NCI-H82 treated with DMSO at 0.1 percent for 48 hours (cell line): ENCODE measurements around the gene SLC37A3.

Experiments used
- DNase-seq: peaks from one replicate; lab custom pipeline; 2025; ENCODE audit not compliant: unreplicated experiment; lab: John Stamatoyannopoulos, UW

The SLC37A3 gene

DNA sequence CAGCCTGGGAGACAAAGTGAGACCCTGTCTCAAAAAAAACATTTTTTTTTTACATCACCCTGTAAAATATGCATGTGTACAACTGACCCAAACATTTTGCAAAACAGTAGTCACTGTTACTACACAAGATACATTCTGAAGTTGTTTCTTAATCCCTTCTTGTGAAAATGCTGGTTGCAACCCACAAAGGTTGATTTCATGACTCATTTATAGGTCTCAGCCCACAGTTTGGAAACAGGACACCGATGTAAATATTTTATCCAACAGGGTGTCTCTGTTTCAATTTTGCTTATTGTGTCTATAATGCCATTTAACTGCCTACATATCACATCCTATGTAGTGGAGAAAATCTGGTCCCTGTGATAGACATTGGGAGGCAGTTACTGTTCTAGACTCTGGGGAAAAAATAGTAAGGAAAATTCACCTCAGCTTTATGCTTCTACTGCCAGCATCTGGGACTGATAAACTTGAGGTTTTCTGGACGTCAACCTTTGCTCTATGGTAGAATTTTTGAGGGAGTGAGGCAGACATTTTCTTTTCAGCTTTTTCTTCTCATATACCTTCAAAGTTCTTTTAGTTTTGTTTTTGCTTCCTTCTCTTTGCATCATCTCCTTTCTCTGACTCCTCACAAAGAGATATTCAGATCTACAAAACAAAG, 4.0 kb upstream of the SLC37A3 start:
- DNase-seq = no peak

GRCh38 chr7:140400381-140400780, 2.1 kb upstream of the SLC37A3 start:
- no peak for DNase-seq

- no peak for DNase-seq
Observed at GRCh38 chr7:140398821-140399220, 491 bp upstream of the SLC37A3 start.

DNA sequence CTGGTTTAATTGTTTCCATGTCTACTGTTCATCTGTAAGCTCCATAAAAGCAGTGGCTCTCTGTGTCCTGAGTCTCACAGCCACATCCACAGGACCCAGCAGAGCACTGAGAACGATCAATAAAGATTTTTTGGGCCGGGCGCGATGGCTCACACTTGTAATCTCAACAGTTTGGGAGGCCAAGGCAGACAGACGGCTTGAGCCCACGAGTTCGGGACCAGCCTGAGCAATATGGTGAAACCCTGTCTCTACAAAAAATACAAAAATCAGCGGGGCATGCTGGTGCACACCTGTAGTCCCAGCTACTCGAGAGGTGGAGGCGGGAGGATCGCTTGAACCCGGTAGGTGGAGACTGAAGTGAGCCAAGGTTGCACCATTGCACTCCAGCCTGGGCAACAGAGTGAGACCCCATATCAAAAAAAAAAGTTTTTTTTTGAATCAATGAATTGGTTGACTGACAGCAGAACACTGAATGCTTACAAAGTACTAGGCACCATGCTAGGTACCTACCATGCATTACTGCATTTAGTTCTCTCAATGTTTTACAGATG, 4.5 kb downstream of the SLC37A3 start:
- DNase-seq = no peak

- DNase-seq = no peak
Observed at GRCh38 chr7:140391634-140392033, 6.7 kb downstream of the SLC37A3 start.

- DNase-seq = no peak
Observed at GRCh38 chr7:140390466-140391190, 7.7 kb downstream of the SLC37A3 start.

- DNase-seq = no peak
Observed at GRCh38 chr7:140390034-140390433, 8.3 kb downstream of the SLC37A3 start.

GRCh38 chr7:140389445-140389844, 8.9 kb downstream of the SLC37A3 start:
- no peak for DNase-seq

GRCh38 chr7:140384894-140385545, 13.3 kb downstream of the SLC37A3 start:
- no peak for DNase-seq

DNA sequence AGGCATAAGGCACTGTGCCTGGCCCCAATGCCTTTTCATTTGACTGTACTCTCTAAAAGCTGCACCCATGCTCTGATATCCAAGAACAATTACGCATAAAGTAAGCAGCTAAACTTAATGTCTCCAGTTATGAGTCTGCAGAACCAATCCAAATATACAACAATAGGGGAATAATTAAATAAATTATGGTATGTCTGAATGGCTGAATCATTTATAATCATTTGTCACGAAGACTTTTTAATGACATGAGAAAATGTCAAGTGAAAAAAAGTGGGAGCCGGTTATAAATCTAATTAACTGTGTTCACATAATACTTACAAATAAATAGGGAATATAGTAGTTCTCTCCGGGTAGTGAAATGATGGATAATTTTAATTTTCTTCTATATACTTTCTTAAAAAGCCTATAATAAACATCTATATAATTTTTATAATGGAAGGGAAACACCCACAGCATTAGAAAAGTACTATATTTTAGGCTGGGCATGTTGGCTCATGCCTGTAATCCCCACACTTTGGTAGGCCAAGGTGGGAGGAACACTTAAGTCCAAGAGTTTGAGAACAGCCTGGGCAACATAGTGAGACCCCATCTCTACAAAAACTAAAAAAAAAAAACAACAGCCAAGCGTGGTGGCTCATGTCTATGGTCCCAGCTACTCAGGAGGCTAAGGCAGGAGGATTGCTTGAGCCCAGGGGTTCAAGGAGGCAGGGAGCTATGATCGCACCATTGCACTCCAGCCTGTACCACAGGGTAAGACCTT, 14.2 kb downstream of the SLC37A3 start:
- DNase-seq = no peak

GRCh38 chr7:140375892-140376730, 22.2 kb downstream of the SLC37A3 start:
- no peak for DNase-seq

GRCh38 chr7:140375323-140375722, 23.0 kb downstream of the SLC37A3 start:
- DNase-seq = no peak

DNA sequence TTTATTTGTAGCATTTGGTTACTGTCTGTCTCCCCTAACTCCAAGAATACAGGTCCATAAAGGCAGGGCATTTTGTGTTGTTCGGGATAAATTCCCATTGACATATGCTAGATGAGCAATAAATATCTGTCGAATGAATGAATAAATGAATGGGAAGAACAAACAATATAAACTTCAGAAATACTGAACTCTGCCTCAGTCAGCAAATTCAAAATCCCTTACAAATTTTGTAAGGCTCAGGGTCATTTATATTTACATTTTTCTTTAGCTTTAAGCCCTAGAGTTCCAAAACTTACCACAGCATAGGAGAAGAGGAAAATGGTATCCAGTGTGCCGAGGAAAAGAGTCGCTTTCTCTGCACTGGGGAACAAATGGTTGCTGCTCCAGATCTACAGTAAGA, 29.0 kb downstream of the SLC37A3 start:
- no peak for DNase-seq

DNA sequence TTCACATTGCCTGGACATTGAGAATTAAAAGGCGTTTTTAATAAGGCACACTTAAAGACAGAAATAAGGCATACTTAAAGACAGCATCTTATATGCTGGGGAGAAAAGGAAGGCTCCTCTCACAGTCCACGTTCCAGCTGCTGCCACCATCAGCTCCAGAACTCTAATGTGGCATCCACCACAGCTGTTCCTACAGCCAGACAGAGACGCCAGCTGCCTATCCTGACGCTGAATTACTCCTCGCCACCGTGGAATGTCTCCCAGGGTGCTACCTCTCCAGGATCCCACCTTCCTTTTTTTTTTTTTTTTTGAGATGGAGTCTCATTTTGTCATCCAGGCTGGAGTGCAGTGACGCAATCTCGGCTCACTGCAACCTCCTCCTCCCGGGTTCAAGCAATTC, 30.8 kb downstream of the SLC37A3 start:
- no peak for DNase-seq

DNA sequence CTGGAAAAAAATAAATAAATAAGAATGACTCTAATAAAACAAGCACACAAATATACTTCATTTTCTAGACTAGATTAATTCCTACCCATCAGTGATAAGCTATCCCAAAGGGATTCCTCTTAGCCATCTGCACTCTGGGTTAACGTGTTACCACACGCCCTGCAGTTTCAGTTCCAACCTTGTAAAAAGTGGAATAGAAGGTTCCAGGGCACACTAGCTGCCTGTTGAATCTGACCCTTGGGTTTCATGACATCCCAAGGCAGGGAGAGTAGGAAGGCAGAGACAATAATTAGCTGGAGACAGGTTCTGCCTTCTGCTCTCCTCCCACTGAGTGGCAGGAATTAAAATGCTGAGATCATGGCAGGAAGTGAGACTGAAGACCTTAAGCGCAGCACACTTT, 33.5 kb downstream of the SLC37A3 start:
- no peak for DNase-seq

- no peak for DNase-seq
Observed at GRCh38 chr7:140360697-140361229, 37.6 kb downstream of the SLC37A3 start.

DNA sequence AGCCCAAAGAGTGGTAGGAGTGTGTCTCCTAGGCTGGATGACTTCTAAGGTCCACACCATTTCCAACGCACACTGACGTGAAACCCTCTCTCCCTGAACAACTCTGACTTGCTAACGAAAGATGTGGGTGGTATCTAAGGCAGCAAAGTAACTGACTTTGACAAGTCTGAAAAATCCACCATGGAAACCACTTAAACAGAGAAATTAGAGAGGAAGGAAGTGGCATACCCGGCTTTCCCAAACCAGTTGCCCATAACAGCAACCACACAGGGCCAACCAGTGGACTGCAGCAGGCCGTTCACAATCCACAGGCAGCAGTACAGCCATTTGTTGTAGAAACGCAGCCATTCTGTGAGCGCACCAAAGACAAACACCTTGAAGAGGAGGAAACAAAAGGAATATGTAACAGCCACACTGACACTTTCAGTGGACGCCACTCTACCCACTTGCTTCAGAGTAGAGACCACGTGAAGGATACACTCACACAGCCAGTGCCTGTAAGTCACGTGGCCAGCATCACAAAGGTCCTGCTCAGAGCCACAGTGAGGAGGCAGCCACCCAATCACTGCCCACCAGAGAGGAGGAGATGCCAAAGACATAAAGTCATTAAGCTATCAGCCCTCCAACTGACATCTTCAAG, 39.8 kb downstream of the SLC37A3 start:
- no peak for DNase-seq

DNA sequence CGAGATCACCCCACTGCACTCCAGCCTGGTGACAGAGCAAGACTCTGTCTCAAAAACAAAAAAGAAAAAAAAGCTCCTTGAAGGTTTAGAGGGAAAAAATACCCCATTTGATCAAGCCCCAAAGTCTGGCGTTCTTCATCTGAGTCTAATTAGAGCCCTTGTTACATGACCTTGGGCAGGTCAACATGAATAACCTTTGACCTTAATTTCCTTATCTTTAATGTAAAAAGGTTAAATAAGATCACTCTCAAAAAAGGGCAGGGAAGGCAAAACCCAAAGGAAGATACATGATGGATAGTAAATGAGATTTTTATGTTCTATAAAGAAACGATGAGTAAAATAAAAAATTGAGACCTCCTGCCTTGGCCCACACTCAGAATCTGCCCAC, 40.3 kb downstream of the SLC37A3 start:
- DNase-seq = no peak

GRCh38 chr7:140350056-140350455, 48.3 kb downstream of the SLC37A3 start:
- no peak for DNase-seq
